ENCODE measurements around the gene MFAP5.

MFAP5 gene

GRCh38 chr12:8661016-8661415 lies 1.6 kb downstream of the MFAP5 start:
- Histone ChIP-seq H3K27ac (ENCODE audit: low read length) (no peak overlapping the region), H3K79me2 (ENCODE audit: insufficient read depth, low read length) (no peaks in the 10 kb centered on the region), H3K4me3 (ENCODE audit: low read depth in 1 of 2, low read length in 2 of 2) (no peak overlapping the region), H4K20me1 (ENCODE audit: insufficient read depth, low read length) (no peaks in the 10 kb centered on the region), H3K9me3 (ENCODE audit: insufficient read depth, low read length, severe bottlenecking) (no peaks in the 10 kb centered on the region), H3K36me3 (ENCODE audit: insufficient read depth, low read length) (no peaks in the 10 kb centered on the region), H3K4me1 (ENCODE audit: insufficient read depth, low read length) (no peaks in the 10 kb centered on the region), H3K4me2 (ENCODE audit: insufficient read depth, low read length) (no peak overlapping the region), H3K9ac (ENCODE audit: low read depth, low read length) (no peak overlapping the region), H3K27me3 (ENCODE audit: insufficient read depth, low read length, poor library complexity) (peaks cover 20% of the 10 kb centered on the region), H2AFZ (ENCODE audit: low read depth, low read length) (no peak overlapping the region)
- no peak for TF ChIP-seq CTCF (IDR thresholded peaks at IDR 0.05; ENCODE audit: borderline replicate concordance, extremely low read depth, low read length, poor library complexity, severe bottlenecking)
- no peak for TF ChIP-seq EZH2 (IDR thresholded peaks at IDR 0.05; ENCODE audit: borderline replicate concordance, low read depth, low read length, severe bottlenecking)
- ATAC-seq (ENCODE audit: insufficient read depth, low read depth) (no peak), DNase-seq (no peak)

- ATAC-seq (ENCODE audit: insufficient read depth, low read depth): no peak
- no peak overlapping the region for H3K27ac ChIP-seq (ENCODE audit: low read length)
Measured at GRCh38 chr12:8658346-8658745, 4.3 kb downstream of the MFAP5 start.

GRCh38 chr12:8655421-8655820 lies 7.2 kb downstream of the MFAP5 start:
- H2AFZ ChIP-seq (ENCODE audit: low read depth, low read length): no peak overlapping the region

More at GRCh38 chr12:8658346-8658745, 4.3 kb downstream of the MFAP5 start:
- no peak for DNase-seq
- Histone ChIP-seq H3K36me3 (ENCODE audit: insufficient read depth, low read length) (no peaks in the 10 kb centered on the region), H4K20me1 (ENCODE audit: insufficient read depth, low read length) (no peaks in the 10 kb centered on the region), H3K4me3 (ENCODE audit: low read depth in 1 of 2, low read length in 2 of 2) (no peak overlapping the region), H3K4me2 (ENCODE audit: insufficient read depth, low read length) (no peak overlapping the region), H3K27me3 (ENCODE audit: insufficient read depth, low read length, poor library complexity) (peaks cover 13% of the 10 kb centered on the region), H3K4me1 (ENCODE audit: insufficient read depth, low read length) (no peaks in the 10 kb centered on the region), H3K9me3 (ENCODE audit: insufficient read depth, low read length, severe bottlenecking) (no peaks in the 10 kb centered on the region), H3K79me2 (ENCODE audit: insufficient read depth, low read length) (no peaks in the 10 kb centered on the region), H2AFZ (ENCODE audit: low read depth, low read length) (no peak overlapping the region), H3K9ac (ENCODE audit: low read depth, low read length) (no peak overlapping the region)
- no peak for TF ChIP-seq EZH2 (IDR thresholded peaks at IDR 0.05; ENCODE audit: borderline replicate concordance, low read depth, low read length, severe bottlenecking)
- no peak for TF ChIP-seq CTCF (IDR thresholded peaks at IDR 0.05; ENCODE audit: borderline replicate concordance, extremely low read depth, low read length, poor library complexity, severe bottlenecking)

More at GRCh38 chr12:8655421-8655820, 7.2 kb downstream of the MFAP5 start:
- Histone ChIP-seq H3K27ac (ENCODE audit: low read length) (no peak overlapping the region), H3K36me3 (ENCODE audit: insufficient read depth, low read length) (no peaks in the 10 kb centered on the region), H3K4me1 (ENCODE audit: insufficient read depth, low read length) (no peaks in the 10 kb centered on the region), H3K9ac (ENCODE audit: low read depth, low read length) (no peak overlapping the region), H3K9me3 (ENCODE audit: insufficient read depth, low read length, severe bottlenecking) (no peaks in the 10 kb centered on the region), H3K4me3 (ENCODE audit: low read depth in 1 of 2, low read length in 2 of 2) (no peak overlapping the region), H3K27me3 (ENCODE audit: insufficient read depth, low read length, poor library complexity) (no peaks in the 10 kb centered on the region), H4K20me1 (ENCODE audit: insufficient read depth, low read length) (no peaks in the 10 kb centered on the region), H3K4me2 (ENCODE audit: insufficient read depth, low read length) (no peak overlapping the region), H3K79me2 (ENCODE audit: insufficient read depth, low read length) (no peaks in the 10 kb centered on the region)
- DNase-seq (no peak), ATAC-seq (ENCODE audit: insufficient read depth, low read depth) (no peak)
- TF ChIP-seq EZH2 (IDR thresholded peaks at IDR 0.05; ENCODE audit: borderline replicate concordance, low read depth, low read length, severe bottlenecking) (no peak), CTCF (IDR thresholded peaks at IDR 0.05; ENCODE audit: borderline replicate concordance, extremely low read depth, low read length, poor library complexity, severe bottlenecking) (no peak)
